ENCODE measurements around the gene FBXO28.

DNA sequence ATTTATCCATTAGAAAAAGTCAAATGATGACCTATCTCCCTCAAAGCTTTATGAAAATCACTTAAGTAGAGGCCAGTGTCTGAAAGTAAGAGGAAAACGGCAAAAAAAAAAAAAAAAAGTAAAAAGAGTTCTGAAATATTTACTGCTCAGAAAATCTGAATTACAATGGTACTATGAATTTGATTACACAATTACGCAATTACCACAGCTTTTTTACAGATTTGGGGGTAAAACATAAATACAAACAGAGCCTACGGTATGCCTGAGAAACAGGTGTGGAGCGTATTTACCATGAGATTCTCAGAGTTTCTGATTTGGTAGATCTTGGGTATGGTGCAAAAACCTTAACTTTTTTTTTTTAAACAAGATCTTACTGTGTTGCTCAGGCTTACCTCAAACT lies 15.9 kb upstream of the FBXO28 start:
- TF ChIP-seq EZH2 (IDR thresholded peaks at IDR 0.05; ENCODE audit: low read length, unreplicated experiment): no peak
- TF ChIP-seq, protein P1, sequence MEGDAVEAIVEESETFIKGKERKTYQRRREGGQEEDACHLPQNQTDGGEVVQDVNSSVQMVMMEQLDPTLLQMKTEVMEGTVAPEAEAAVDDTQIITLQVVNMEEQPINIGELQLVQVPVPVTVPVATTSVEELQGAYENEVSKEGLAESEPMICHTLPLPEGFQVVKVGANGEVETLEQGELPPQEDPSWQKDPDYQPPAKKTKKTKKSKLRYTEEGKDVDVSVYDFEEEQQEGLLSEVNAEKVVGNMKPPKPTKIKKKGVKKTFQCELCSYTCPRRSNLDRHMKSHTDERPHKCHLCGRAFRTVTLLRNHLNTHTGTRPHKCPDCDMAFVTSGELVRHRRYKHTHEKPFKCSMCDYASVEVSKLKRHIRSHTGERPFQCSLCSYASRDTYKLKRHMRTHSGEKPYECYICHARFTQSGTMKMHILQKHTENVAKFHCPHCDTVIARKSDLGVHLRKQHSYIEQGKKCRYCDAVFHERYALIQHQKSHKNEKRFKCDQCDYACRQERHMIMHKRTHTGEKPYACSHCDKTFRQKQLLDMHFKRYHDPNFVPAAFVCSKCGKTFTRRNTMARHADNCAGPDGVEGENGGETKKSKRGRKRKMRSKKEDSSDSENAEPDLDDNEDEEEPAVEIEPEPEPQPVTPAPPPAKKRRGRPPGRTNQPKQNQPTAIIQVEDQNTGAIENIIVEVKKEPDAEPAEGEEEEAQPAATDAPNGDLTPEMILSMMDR (conservative IDR thresholded peaks at IDR 0.05; ENCODE audit: low read depth, low read length): no peak
